Peyer's patch (tissue), 4 donors: ENCODE measurements around the gene LECT2. TPM values are rescaled to one million over a fixed set of nuclear protein-coding genes. Genes with fewer than 3 reads are reported as not detected.

Experiments used
- DNase-seq, 3 donors: peaks; one replicate each; pipeline ENCODE4 v3.0.0-alpha.2; 2017 to 2019
- H3K27ac ChIP-seq, 4 donors: fragments of 200-600 bp; sonication (generic); one replicate each; pipeline ENCODE4 v1.5.1; 2016 to 2019
- H3K27me3 ChIP-seq, 2 donors: fragments of 200-600 bp; sonication (generic); one replicate each; pipeline ENCODE4 v1.5.1; 2019
- H3K36me3 ChIP-seq, 3 donors: fragments of 200-600 bp; sonication (generic); one replicate each; pipeline ENCODE4 v1.5.1; 2016 to 2019
- H3K4me1 ChIP-seq, 4 donors: fragments of 200-600 bp; sonication (generic); one replicate each; pipeline ENCODE4 v1.5.1; 2016 to 2019
- H3K4me3 ChIP-seq, 4 donors: fragments of 200-600 bp; sonication (generic); 1 replicate in 3 of 4; 2 replicates in 1 of 4; pipeline ENCODE4 v1.5.1; 2016 to 2019; ENCODE audit warnings: mild to moderate bottlenecking in 1 of 4
- H3K9me3 ChIP-seq, 4 donors: fragments of 200-600 bp; sonication (generic); one replicate each; pipeline ENCODE4 v1.5.1; 2016 to 2019; ENCODE audit warnings: mild to moderate bottlenecking in 1 of 4
- CTCF ChIP-seq, 6 experiments: fragments of 450-650 bp in 4 of 6; fragments of 200-600 bp in 2 of 6; sonication (generic) in 1 of 6; IDR thresholded peaks; one replicate each; pipeline ENCODE4 v1.5.1; 2017 to 2019; ENCODE audit warnings: antibody characterized with exemption in 6 of 6, mild to moderate bottlenecking in 3 of 6, moderate library complexity in 1 of 6
- POLR2A ChIP-seq, 2 donors: fragments of 450-650 bp; IDR thresholded peaks; one replicate each; pipeline ENCODE4 v1.5.1; 2017; ENCODE audit warnings: antibody characterized with exemption in 2 of 2, mild to moderate bottlenecking in 2 of 2, moderate library complexity in 2 of 2
- total RNA-seq, 4 donors: library from RNA; depleted of rRNA; stranded (reverse); fragments of >200 nt; gene quantifications; one replicate each; pipeline ENCODE4 v1.1.0, GENCODE V29; 2016

LECT2 gene
- total RNA-seq, 4 donors from 2014 or later, result not detected

GRCh38 chr5:135988546-135988945 lies 33.8 kb upstream of the LECT2 start:
- H3K27me3 ChIP-seq, result no peaks in the 10 kb centered on the region
- H3K27ac ChIP-seq, result no peak overlapping the region
- H3K36me3 ChIP-seq, result no peaks in the 10 kb centered on the region
- DNase-seq, result no peak
- no peaks in the 10 kb centered on the region for H3K4me1 ChIP-seq
- TF ChIP-seq POLR2A (IDR thresholded peaks at IDR 0.05), result no peak
- TF ChIP-seq CTCF (IDR thresholded peaks at IDR 0.05), result no peak
- H3K4me3 ChIP-seq, result no peak overlapping the region
- no peaks in the 10 kb centered on the region for H3K9me3 ChIP-seq

- Histone ChIP-seq H3K4me3 (no peak overlapping the region), H3K36me3 (no peaks in the 10 kb centered on the region), H3K9me3 (no peaks in the 10 kb centered on the region), H3K27me3 (no peaks in the 10 kb centered on the region), H3K4me1 (no peaks in the 10 kb centered on the region), H3K27ac (peak overlapping the region in 2 of 4 donors; percentile 11 to 13)
- no peak for DNase-seq
- TF ChIP-seq POLR2A (IDR thresholded peaks at IDR 0.05) (no peak), CTCF (IDR thresholded peaks at IDR 0.05) (no peak)
Observed at GRCh38 chr5:135986891-135987401, 32.2 kb upstream of the LECT2 start.

- Histone ChIP-seq H3K36me3 (no peaks in the 10 kb centered on the region), H3K4me1 (no peaks in the 10 kb centered on the region), H3K9me3 (no peaks in the 10 kb centered on the region), H3K27ac (peak overlapping the region in 1 of 4 donors; percentile 11), H3K27me3 (no peaks in the 10 kb centered on the region), H3K4me3 (no peak overlapping the region)
- no peak for TF ChIP-seq POLR2A (IDR thresholded peaks at IDR 0.05)
- no peak for TF ChIP-seq CTCF (IDR thresholded peaks at IDR 0.05)
- no peak for DNase-seq
Observed at GRCh38 chr5:135986401-135986800, 31.6 kb upstream of the LECT2 start.

GRCh38 chr5:135985951-135986350 lies 31.2 kb upstream of the LECT2 start:
- no peak for DNase-seq
- H3K4me1 ChIP-seq, result no peaks in the 10 kb centered on the region
- no peaks in the 10 kb centered on the region for H3K36me3 ChIP-seq
- H3K27me3 ChIP-seq, result no peaks in the 10 kb centered on the region
- H3K4me3 ChIP-seq, result no peak overlapping the region
- TF ChIP-seq CTCF (IDR thresholded peaks at IDR 0.05) (no peak), POLR2A (IDR thresholded peaks at IDR 0.05) (no peak)
- H3K9me3 ChIP-seq, result no peaks in the 10 kb centered on the region
- peak overlapping the region in 1 of 4 donors; percentile 11 for H3K27ac ChIP-seq

GRCh38 chr5:135980620-135981019 lies 25.8 kb upstream of the LECT2 start:
- H3K9me3 ChIP-seq, result no peaks in the 10 kb centered on the region
- no peak overlapping the region for H3K27ac ChIP-seq
- H3K36me3 ChIP-seq, result no peaks in the 10 kb centered on the region
- H3K4me1 ChIP-seq, result no peaks in the 10 kb centered on the region
- TF ChIP-seq CTCF (IDR thresholded peaks at IDR 0.05) (no peak), POLR2A (IDR thresholded peaks at IDR 0.05) (no peak)
- H3K27me3 ChIP-seq, result no peaks in the 10 kb centered on the region
- no peak for DNase-seq
- no peak overlapping the region for H3K4me3 ChIP-seq

GRCh38 chr5:135979510-135979909 lies 24.7 kb upstream of the LECT2 start:
- DNase-seq, result no peak
- no peaks in the 10 kb centered on the region for H3K9me3 ChIP-seq

More at GRCh38 chr5:135979510-135979909, 24.7 kb upstream of the LECT2 start:
- TF ChIP-seq CTCF (IDR thresholded peaks at IDR 0.05) (no peak), POLR2A (IDR thresholded peaks at IDR 0.05) (no peak)
- no peak overlapping the region for H3K27ac ChIP-seq
- H3K27me3 ChIP-seq, result no peaks in the 10 kb centered on the region
- H3K36me3 ChIP-seq, result no peaks in the 10 kb centered on the region
- H3K4me1 ChIP-seq, result no peaks in the 10 kb centered on the region
- no peak overlapping the region for H3K4me3 ChIP-seq
